Endodermal cell (in vitro differentiated cells): Measurements from ENCODE around the gene CFAP52. TPM values are rescaled to one million over a fixed set of nuclear protein-coding genes. Genes with fewer than 3 reads are reported as not detected.

Experiments
- DNase-seq: peaks from one replicate; pipeline ENCODE4 v3.0.0-alpha.2; 2017
- H3K27ac ChIP-seq: 2 replicates; pipeline ENCODE4 v1.5.1; 2013; ENCODE audit warnings: mild to moderate bottlenecking, low read depth, low read length, moderate library complexity
- H3K27me3 ChIP-seq: 2 replicates; pipeline ENCODE4 v1.6.1; 2013; ENCODE audit warnings: mild to moderate bottlenecking, low read length, moderate library complexity; ENCODE audit not compliant: insufficient read depth, control insufficient read depth, poor library complexity, severe bottlenecking
- H3K36me3 ChIP-seq: 2 replicates; pipeline ENCODE4 v1.7.0; 2013; ENCODE audit warnings: mild to moderate bottlenecking, low read length, moderate library complexity; ENCODE audit not compliant: control insufficient read depth, insufficient read depth
- H3K4me1 ChIP-seq: one replicate; pipeline ENCODE4 v1.7.0; 2013; ENCODE audit warnings: low read length; ENCODE audit not compliant: control insufficient read depth, insufficient read depth
- H3K4me3 ChIP-seq: 2 replicates; pipeline ENCODE4 v1.5.1; 2013; ENCODE audit warnings: mild to moderate bottlenecking, low read length, moderate library complexity
- H3K9ac ChIP-seq: 2 replicates; pipeline ENCODE4 v1.6.1; 2013; ENCODE audit warnings: mild to moderate bottlenecking, low read length, moderate library complexity; ENCODE audit not compliant: poor library complexity, severe bottlenecking; ENCODE audit errors: extremely low read depth
- H3K9me3 ChIP-seq: 2 replicates; pipeline ENCODE4 v1.6.1; 2013; ENCODE audit warnings: mild to moderate bottlenecking, low read length, moderate library complexity; ENCODE audit not compliant: control insufficient read depth
- H3K27ac Mint-ChIP-seq: 2 replicates; pipeline ENCODE4 v1.8.0; 2020; ENCODE audit warnings: mixed read lengths
- H3K27me3 Mint-ChIP-seq: 2 replicates; pipeline ENCODE4 v1.8.0; 2021; ENCODE audit warnings: mild to moderate bottlenecking, mixed read lengths; ENCODE audit not compliant: insufficient read depth
- H3K36me3 Mint-ChIP-seq: 2 replicates; pipeline ENCODE4 v1.8.0; 2020; ENCODE audit warnings: low read depth, mixed read lengths
- H3K4me1 Mint-ChIP-seq: 2 replicates; pipeline ENCODE4 v1.8.0; 2020; ENCODE audit warnings: mixed read lengths
- H3K4me3 Mint-ChIP-seq: 2 replicates; pipeline ENCODE4 v1.8.0; 2020; ENCODE audit warnings: mild to moderate bottlenecking, moderate library complexity, mixed read lengths
- H3K9me3 Mint-ChIP-seq: 2 replicates; pipeline ENCODE4 v1.8.0; 2020; ENCODE audit warnings: mild to moderate bottlenecking, mixed read lengths
- CTCF ChIP-seq: fragments of 200-600 bp; sonication (generic); conservative IDR thresholded peaks from 2 replicates; pipeline ENCODE4 v1.5.0; 2021; ENCODE audit warnings: antibody characterized with exemption, mild to moderate bottlenecking
- WGBS, 2 experiments: methylation state at CpG; one replicate each; pipeline versions ENCODE4 v1.1.5 to v1.1.7; 2013; ENCODE audit warnings: missing lambda C conversion rate in 2 of 2, mixed read lengths in 1 of 2; ENCODE audit not compliant: insufficient coverage in 1 of 2, insufficient read length in 1 of 2; 5-methylcytosine and 5-hydroxymethylcytosine counted together
- total RNA-seq, 2 donors: library from RNA; stranded (reverse); fragmentation: NEBNext Ultra II Directional in 1 of 2; extraction: Animal tissue kit (Norgen Biotek cat#: 25700) in 1 of 2; gene quantifications; 2 replicates in 1 of 2; 3 replicates in 1 of 2; pipeline ENCODE4 v1.2.1, GENCODE V29; 2021

CFAP52 gene
- total RNA-seq, 2 donors from 2014 or later = 0.29 to 0.51 TPM

- 94% methylated on average over 2 of the region's 2 CpGs; no CpG with 5 or more reads in 1 of the 2 experiments for WGBS, 2 experiments
- H3K4me3 ChIP-seq = no peak overlapping the region
These were observed 35.1 kb downstream of the CFAP52 start for GRCh38 chr17:9611557-9611956.

GRCh38 chr17:9612006-9612405 is 35.6 kb downstream of the CFAP52 start:
- H3K27me3 ChIP-seq = no peaks in the 10 kb centered on the region
- H3K27ac Mint-ChIP-seq = no peak overlapping the region
- H3K36me3 ChIP-seq = no peaks in the 10 kb centered on the region
- no peaks in the 10 kb centered on the region for H3K4me1 Mint-ChIP-seq
- H3K36me3 Mint-ChIP-seq = no peaks in the 10 kb centered on the region
- H3K9me3 Mint-ChIP-seq = peaks cover 7% of the 10 kb centered on the region
- no peak for TF ChIP-seq CTCF
- H3K27ac ChIP-seq = no peak overlapping the region
- H3K4me3 Mint-ChIP-seq = no peak overlapping the region
- H3K4me1 ChIP-seq = no peaks in the 10 kb centered on the region
- H3K9me3 ChIP-seq = no peaks in the 10 kb centered on the region
- H3K9ac ChIP-seq = no peak overlapping the region
- 88 to 90% methylated on average over 9 of the region's 9 CpGs for WGBS, 2 experiments
- H3K4me3 ChIP-seq = no peak overlapping the region
- H3K27me3 Mint-ChIP-seq = no peaks in the 10 kb centered on the region
- no peak for DNase-seq

More at GRCh38 chr17:9611557-9611956, 35.1 kb downstream of the CFAP52 start:
- Histone ChIP-seq H3K4me1 (no peaks in the 10 kb centered on the region), H3K9ac (no peak overlapping the region), H3K36me3 (no peaks in the 10 kb centered on the region), H3K27ac (no peak overlapping the region), H3K9me3 (no peaks in the 10 kb centered on the region), H3K27me3 (no peaks in the 10 kb centered on the region)
- Mint-ChIP-seq H3K4me1 (no peaks in the 10 kb centered on the region), H3K4me3 (no peak overlapping the region), H3K9me3 (peaks cover 7% of the 10 kb centered on the region), H3K36me3 (no peaks in the 10 kb centered on the region), H3K27me3 (no peaks in the 10 kb centered on the region), H3K27ac (no peak overlapping the region)
- no peak for TF ChIP-seq CTCF
- DNase-seq = no peak

- no peaks in the 10 kb centered on the region for H3K4me1 Mint-ChIP-seq
- WGBS, 2 experiments = 88% methylated on average over 1 of the region's 2 CpGs; no CpG with 5 or more reads in 1 of the 2 experiments
- Histone ChIP-seq H3K27ac (no peak overlapping the region), H3K4me3 (no peak overlapping the region), H3K36me3 (no peaks in the 10 kb centered on the region), H3K9ac (no peak overlapping the region), H3K9me3 (no peaks in the 10 kb centered on the region), H3K27me3 (no peaks in the 10 kb centered on the region), H3K4me1 (no peaks in the 10 kb centered on the region)
- H3K4me3 Mint-ChIP-seq = no peak overlapping the region
- H3K9me3 Mint-ChIP-seq = peaks cover 7% of the 10 kb centered on the region
- no peak overlapping the region for H3K27ac Mint-ChIP-seq
- DNase-seq = no peak
- no peaks in the 10 kb centered on the region for H3K36me3 Mint-ChIP-seq
- TF ChIP-seq CTCF = no peak
- H3K27me3 Mint-ChIP-seq = no peaks in the 10 kb centered on the region
These were observed 39.0 kb downstream of the CFAP52 start for GRCh38 chr17:9615486-9615885.
